Measurements from ENCODE around the gene GGTLC2. TPM values are rescaled to one million over a fixed set of nuclear protein-coding genes. Genes with fewer than 3 reads are reported as not detected.
A peak's percentile ranks its signal among the peaks of the same experiment; 100 is the strongest.

GGTLC2 gene
- total and polyA plus RNA-seq, 3 experiments from 2014 or later, result not detected

DNA sequence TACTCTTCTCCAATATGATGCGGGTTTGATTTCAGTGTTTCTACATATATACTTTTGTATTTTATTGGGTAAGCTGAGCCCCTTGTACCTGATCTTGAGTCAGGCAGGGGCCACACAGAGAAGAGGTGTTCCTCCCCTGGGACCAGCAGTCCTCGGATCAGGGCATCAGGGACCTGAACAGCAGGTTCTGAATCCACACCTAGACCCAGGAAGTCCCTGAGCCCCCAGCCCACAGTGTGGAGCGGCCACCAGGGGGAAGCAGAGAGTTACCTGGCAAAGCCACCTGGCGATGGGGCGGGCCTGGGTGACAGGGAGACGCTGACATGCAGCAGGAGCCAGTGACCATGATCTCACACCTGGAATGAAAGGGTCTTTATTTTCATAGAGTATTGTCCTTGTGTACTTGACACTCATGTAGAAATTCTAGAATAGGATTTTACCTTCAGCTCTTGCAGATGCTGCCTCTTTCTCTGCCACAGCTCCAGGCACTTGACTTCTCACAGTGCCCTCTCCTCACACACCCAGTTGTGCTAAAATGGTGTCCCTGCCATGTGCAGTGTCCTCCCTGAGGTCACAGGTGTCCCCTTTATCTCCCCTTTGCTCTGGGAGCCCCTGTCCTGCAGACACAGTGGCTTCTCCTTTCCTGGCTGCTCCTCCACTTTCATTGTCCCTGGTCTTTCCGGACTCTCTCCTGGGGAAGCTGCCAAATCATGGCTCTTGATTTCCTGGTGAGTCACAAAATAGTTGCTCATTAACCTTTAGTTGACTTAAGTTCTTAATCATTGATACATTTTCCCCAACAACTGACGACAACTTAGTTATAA is 48.5 kb downstream of the GGTLC2 start:
- H3K36me3 ChIP-seq (ENCODE audit: insufficient read depth, low read length), result no peaks in the 10 kb centered on the region
- ChIA-PET POLR2A (no interaction called here), CTCF (interaction anchor here (0.8 to 2.5 kb wide), 6 partner anchors 9 to 191 kb away, joined by 3 to 13 read pairs (median 6); no protein-coding TSS in a partner anchor)
- no peaks in the 10 kb centered on the region for H3K36me3 Mint-ChIP-seq
- H3K9me3 Mint-ChIP-seq, result no peaks in the 10 kb centered on the region
- peaks cover 0 to 3% of the 10 kb centered on the region in 2 donors for H3K27me3 Mint-ChIP-seq
- H3K4me1 Mint-ChIP-seq, result no peaks in the 10 kb centered on the region
- no peak overlapping the region for H3K27ac ChIP-seq (ENCODE audit: low read depth, low read length)
- H3K4me1 ChIP-seq (ENCODE audit: insufficient read depth, low read length), result no peaks in the 10 kb centered on the region
- peak overlapping the region in 3 of 8 donors; percentile 48 to 90 (median 72) for H3K27ac Mint-ChIP-seq
- H3K27me3 ChIP-seq (ENCODE audit: insufficient read depth, low read length, poor library complexity, severe bottlenecking), result no peaks in the 10 kb centered on the region
- H3K4me3 ChIP-seq (ENCODE audit: low read length), result no peak overlapping the region
- no peak overlapping the region for H3K4me3 Mint-ChIP-seq
- no peaks in the 10 kb centered on the region for H3K9me3 ChIP-seq (ENCODE audit: low read length)
- DNase-seq, result peak; percentile 43 to 76 (median 49)

DNA sequence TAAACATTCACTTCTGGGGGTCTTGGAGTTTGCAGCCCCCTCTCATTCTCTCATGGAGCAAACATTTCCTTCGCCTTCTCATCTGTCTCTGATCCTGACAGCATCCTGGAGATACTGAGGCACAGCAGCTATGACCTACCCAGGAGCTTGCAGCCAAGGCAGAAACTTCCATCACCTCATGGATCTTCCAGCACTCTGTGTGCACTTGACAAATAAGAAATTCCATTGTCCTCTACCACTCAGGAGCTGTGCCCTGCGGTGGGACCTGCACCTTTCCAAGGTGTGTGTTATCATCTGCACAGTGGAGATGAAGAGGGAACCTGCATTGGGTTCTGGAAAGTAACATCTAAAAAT is 49.1 kb downstream of the GGTLC2 start:
- H3K27me3 Mint-ChIP-seq, result peaks cover under 1 to 3% of the 10 kb centered on the region in 2 donors
- no peaks in the 10 kb centered on the region for H3K9me3 Mint-ChIP-seq
- Histone ChIP-seq H3K9me3 (ENCODE audit: low read length) (no peaks in the 10 kb centered on the region), H3K4me3 (ENCODE audit: low read length) (no peak overlapping the region), H3K4me1 (ENCODE audit: insufficient read depth, low read length) (no peaks in the 10 kb centered on the region), H3K36me3 (ENCODE audit: insufficient read depth, low read length) (no peaks in the 10 kb centered on the region), H3K27me3 (ENCODE audit: insufficient read depth, low read length, poor library complexity, severe bottlenecking) (no peaks in the 10 kb centered on the region), H3K27ac (ENCODE audit: low read depth, low read length) (no peak overlapping the region)
- no peaks in the 10 kb centered on the region for H3K36me3 Mint-ChIP-seq
- H3K4me1 Mint-ChIP-seq, result no peaks in the 10 kb centered on the region
- no peak overlapping the region for H3K4me3 Mint-ChIP-seq
- peak overlapping the region in 1 of 8 donors; percentile 90 for H3K27ac Mint-ChIP-seq
- DNase-seq, result no peak
- ChIA-PET POLR2A (no interaction called here), CTCF (interaction anchor here (0.8 to 2.5 kb wide), 5 partner anchors 9 to 191 kb away, joined by 3 to 13 read pairs (median 4); no protein-coding TSS in a partner anchor)

DNA sequence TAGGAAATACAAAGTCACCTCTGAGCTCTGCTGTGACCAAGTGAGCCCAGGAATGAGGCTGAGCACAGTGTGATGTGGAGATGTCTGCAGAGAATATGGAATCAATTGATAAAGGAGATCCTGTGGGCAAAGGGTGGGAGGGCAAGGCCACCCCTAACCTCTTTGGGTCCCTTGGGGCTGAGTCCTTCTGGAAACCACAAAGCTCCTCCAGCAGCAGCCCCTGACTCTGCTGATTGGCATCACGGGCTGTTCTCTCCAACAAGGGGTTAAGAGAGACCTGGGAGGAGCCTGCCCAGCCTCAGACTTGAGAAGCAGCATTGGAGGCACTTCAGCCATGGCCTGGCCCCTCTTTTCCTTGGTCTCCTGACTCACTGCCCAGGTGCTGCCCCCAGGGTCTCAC is 49.7 kb downstream of the GGTLC2 start:
- Mint-ChIP-seq H3K9me3 (no peaks in the 10 kb centered on the region), H3K27ac (peak overlapping the region in 5 of 8 donors; percentile 19 to 68 (median 47)), H3K4me1 (no peaks in the 10 kb centered on the region), H3K36me3 (no peaks in the 10 kb centered on the region), H3K4me3 (no peak overlapping the region), H3K27me3 (peaks cover 3 to 5% of the 10 kb centered on the region in 2 donors)
- no peak for DNase-seq
- ChIA-PET POLR2A (no interaction called here), CTCF (interaction anchor here (2.2 kb wide), 1 partner anchor 190 kb away, joined by 13 read pairs; no protein-coding TSS in a partner anchor)
- H3K27ac ChIP-seq (ENCODE audit: low read depth, low read length), result no peak overlapping the region
- H3K9me3 ChIP-seq (ENCODE audit: low read length), result no peaks in the 10 kb centered on the region
- H3K4me3 ChIP-seq (ENCODE audit: low read length), result no peak overlapping the region
- H3K36me3 ChIP-seq (ENCODE audit: insufficient read depth, low read length), result no peaks in the 10 kb centered on the region
- H3K27me3 ChIP-seq (ENCODE audit: insufficient read depth, low read length, poor library complexity, severe bottlenecking), result no peaks in the 10 kb centered on the region
- H3K4me1 ChIP-seq (ENCODE audit: insufficient read depth, low read length), result no peaks in the 10 kb centered on the region

DNA sequence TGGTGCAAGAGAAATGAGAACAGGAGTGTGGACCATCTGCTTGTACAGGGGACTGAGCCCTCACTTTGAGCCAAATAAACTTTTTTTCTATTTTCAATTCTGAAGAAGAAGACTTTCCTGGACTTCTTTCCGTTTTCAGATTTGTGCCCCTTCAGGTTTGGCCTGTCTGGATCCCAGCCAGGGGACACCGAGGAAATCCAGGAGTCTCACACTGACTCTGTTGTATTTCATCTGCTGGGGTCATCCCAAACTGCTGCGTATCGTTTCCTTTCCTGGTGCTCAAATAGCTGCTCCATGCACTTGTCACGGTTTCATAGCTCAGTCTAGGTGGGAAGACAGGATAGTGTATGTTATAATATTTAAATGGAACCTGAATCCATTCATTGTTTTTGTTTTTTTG is 51.7 kb downstream of the GGTLC2 start:
- DNase-seq, result no peak
- no peak overlapping the region for H3K4me3 Mint-ChIP-seq
- peak overlapping the region in 1 of 8 donors; percentile 43 for H3K27ac Mint-ChIP-seq
- H3K27ac ChIP-seq (ENCODE audit: low read depth, low read length), result no peak overlapping the region
- H3K27me3 Mint-ChIP-seq, result peaks cover 4 to 9% of the 10 kb centered on the region in 2 donors
- H3K4me1 ChIP-seq (ENCODE audit: insufficient read depth, low read length), result no peaks in the 10 kb centered on the region
- H3K27me3 ChIP-seq (ENCODE audit: insufficient read depth, low read length, poor library complexity, severe bottlenecking), result no peaks in the 10 kb centered on the region
- ChIA-PET POLR2A (no interaction called here), CTCF (no interaction called here)
- no peaks in the 10 kb centered on the region for H3K36me3 Mint-ChIP-seq
- no peaks in the 10 kb centered on the region for H3K9me3 ChIP-seq (ENCODE audit: low read length)
- no peaks in the 10 kb centered on the region for H3K4me1 Mint-ChIP-seq
- H3K9me3 Mint-ChIP-seq, result no peaks in the 10 kb centered on the region
- H3K36me3 ChIP-seq (ENCODE audit: insufficient read depth, low read length), result no peaks in the 10 kb centered on the region
- H3K4me3 ChIP-seq (ENCODE audit: low read length), result no peak overlapping the region

Other genes with a start within 250 kb of the GGTLC2 start
- 1 to 10 TPM; 3.0 to 3.2 TPM for gene ZNF280B, start 135.9 kb upstream of the GGTLC2 start, total RNA-seq
- gene ZNF280B, start 135.9 kb upstream of the GGTLC2 start, polyA plus RNA-seq, result 2.9 TPM
- not detected for gene ZNF280A, start 124.3 kb upstream of the GGTLC2 start, total RNA-seq
- gene ZNF280A, start 124.3 kb upstream of the GGTLC2 start, polyA plus RNA-seq, result not detected
- gene PRAME, start 85.3 kb upstream of the GGTLC2 start, total RNA-seq, result not detected
- not detected for gene PRAME, start 85.3 kb upstream of the GGTLC2 start, polyA plus RNA-seq
- gene IGLL5, start 243.2 kb downstream of the GGTLC2 start, total RNA-seq, result not detected
- not detected for gene IGLL5, start 243.2 kb downstream of the GGTLC2 start, polyA plus RNA-seq